ENCODE data around the gene SUPT6H. TPM values are rescaled to one million over a fixed set of nuclear protein-coding genes. Genes with fewer than 3 reads are reported as not detected.

The SUPT6H gene
- polyA plus RNA-seq, 1 donor from 2014 or later, result 19.0 TPM

GRCh38 chr17:28700830-28701492 is 39.0 kb downstream of the SUPT6H start:
- H3K79me2 ChIP-seq (replicated peaks; ENCODE audit: insufficient read depth, low read length), result no peaks in the 10 kb centered on the region
- H3K9me3 ChIP-seq (ENCODE audit: low read length), result no peaks in the 10 kb centered on the region
- H3K4me3 ChIP-seq (ENCODE audit: low read length), result no peak overlapping the region
- no peaks in the 10 kb centered on the region for H4K20me1 ChIP-seq (ENCODE audit: insufficient read depth)
- H3F3A ChIP-seq (ENCODE audit: insufficient read depth, low read length, poor library complexity, severe bottlenecking), result no peaks in the 10 kb centered on the region
- H3K4me2 ChIP-seq (ENCODE audit: low read length), result no peak overlapping the region
- H3K9ac ChIP-seq (ENCODE audit: low read length), result no peak overlapping the region
- no peak overlapping the region for H3K27ac ChIP-seq (ENCODE audit: low read length)
- H3K27me3 ChIP-seq (ENCODE audit: insufficient read depth, low read depth, low read length), result no peaks in the 10 kb centered on the region
- TF ChIP-seq TAF1 (IDR thresholded peaks at IDR 0.05; ENCODE audit: low read depth) (no peak), CTCF (IDR thresholded peaks at IDR 0.05; ENCODE audit: poor library complexity, severe bottlenecking) (no peak), RAD21 (conservative IDR thresholded peaks at IDR 0.05) (no peak), SMC3 (conservative IDR thresholded peaks at IDR 0.05; ENCODE audit: poor library complexity) (no peak), EP300 (conservative IDR thresholded peaks at IDR 0.05; ENCODE audit: poor library complexity, severe bottlenecking) (no peak), EZH2 (IDR thresholded peaks at IDR 0.05; ENCODE audit: borderline replicate concordance, insufficient read depth, low read length, poor library complexity, severe bottlenecking) (no peak), POLR2AphosphoS5 (IDR thresholded peaks at IDR 0.05) (no peak), REST (IDR thresholded peaks at IDR 0.05; ENCODE audit: borderline replicate concordance) (no peak), MXI1 (conservative IDR thresholded peaks at IDR 0.05; ENCODE audit: poor library complexity, severe bottlenecking) (no peak)
- H2AFZ ChIP-seq (ENCODE audit: low read depth, low read length), result no peak overlapping the region
- H3K9me2 ChIP-seq (ENCODE audit: insufficient read depth, low read length), result no peaks in the 10 kb centered on the region
- H3K36me3 ChIP-seq (ENCODE audit: insufficient read depth, low read length), result peaks cover 5% of the 10 kb centered on the region

GRCh38 chr17:28702026-28702751 is 40.2 kb downstream of the SUPT6H start:
- H3F3A ChIP-seq (ENCODE audit: insufficient read depth, low read length, poor library complexity, severe bottlenecking), result no peaks in the 10 kb centered on the region
- no peaks in the 10 kb centered on the region for H3K79me2 ChIP-seq (replicated peaks; ENCODE audit: insufficient read depth, low read length)
- H3K9ac ChIP-seq (ENCODE audit: low read length), result no peak overlapping the region
- H3K36me3 ChIP-seq (ENCODE audit: insufficient read depth, low read length), result peaks cover 5% of the 10 kb centered on the region
- H3K9me3 ChIP-seq (ENCODE audit: low read length), result no peaks in the 10 kb centered on the region
- H3K9me2 ChIP-seq (ENCODE audit: insufficient read depth, low read length), result no peaks in the 10 kb centered on the region
- no peak overlapping the region for H2AFZ ChIP-seq (ENCODE audit: low read depth, low read length)
- no peak overlapping the region for H3K4me3 ChIP-seq (ENCODE audit: low read length)
- no peak overlapping the region for H3K4me2 ChIP-seq (ENCODE audit: low read length)
- H3K27ac ChIP-seq (ENCODE audit: low read length), result no peak overlapping the region
- TF ChIP-seq TAF1 (IDR thresholded peaks at IDR 0.05; ENCODE audit: low read depth) (no peak), POLR2AphosphoS5 (IDR thresholded peaks at IDR 0.05) (no peak), SMC3 (conservative IDR thresholded peaks at IDR 0.05; ENCODE audit: poor library complexity) (no peak), EP300 (conservative IDR thresholded peaks at IDR 0.05; ENCODE audit: poor library complexity, severe bottlenecking) (no peak), MXI1 (conservative IDR thresholded peaks at IDR 0.05; ENCODE audit: poor library complexity, severe bottlenecking) (no peak), REST (IDR thresholded peaks at IDR 0.05; ENCODE audit: borderline replicate concordance) (no peak), RAD21 (conservative IDR thresholded peaks at IDR 0.05) (no peak), CTCF (IDR thresholded peaks at IDR 0.05; ENCODE audit: poor library complexity, severe bottlenecking) (no peak), EZH2 (IDR thresholded peaks at IDR 0.05; ENCODE audit: borderline replicate concordance, insufficient read depth, low read length, poor library complexity, severe bottlenecking) (no peak)
- H4K20me1 ChIP-seq (ENCODE audit: insufficient read depth), result no peaks in the 10 kb centered on the region
- H3K27me3 ChIP-seq (ENCODE audit: insufficient read depth, low read depth, low read length), result no peaks in the 10 kb centered on the region
